Kidney (tissue), 14 donors: Measurements from ENCODE around the gene GOLGA6C. TPM values are rescaled to one million over a fixed set of nuclear protein-coding genes. Genes with fewer than 3 reads are reported as not detected.
A peak's percentile ranks its signal among the peaks of the same experiment; 100 is the strongest.

Source experiments
- DNase-seq, 5 donors: peaks; one replicate each; pipeline ENCODE4 v3.0.0-alpha.2; 2013 to 2020
- FAIRE-seq: peaks from 2 replicates; lab custom pipeline; 2012; peaks lifted over from hg19 to GRCh38; lab: Jason Lieb, UNC
- H3K27ac ChIP-seq, 2 donors: one replicate each; pipeline ENCODE4 v1.7.0; 2013; ENCODE audit warnings: low read depth in 2 of 2, low read length in 2 of 2, inconsistent platforms in 1 of 2
- H3K27me3 ChIP-seq: one replicate; pipeline ENCODE4 v1.7.1; 2013; ENCODE audit warnings: low read length, inconsistent platforms; ENCODE audit not compliant: control insufficient read depth, insufficient read depth
- H3K36me3 ChIP-seq, 3 donors: one replicate each; pipeline versions ENCODE4 v1.7.0 to v1.7.1; 2013; ENCODE audit warnings: low read length in 3 of 3, control low read depth in 1 of 3, inconsistent platforms in 1 of 3; ENCODE audit not compliant: insufficient read depth in 3 of 3, control insufficient read depth in 2 of 3
- H3K4me1 ChIP-seq, 3 donors: one replicate each; pipeline versions ENCODE4 v1.7.0 to v1.7.1; 2013; ENCODE audit warnings: low read length in 3 of 3, inconsistent platforms in 1 of 3, low read depth in 1 of 3; ENCODE audit not compliant: control insufficient read depth in 2 of 3, insufficient read depth in 2 of 3
- H3K4me3 ChIP-seq, 3 donors: one replicate each; pipeline versions ENCODE4 v1.7.0 to v1.8.1; 2013; ENCODE audit warnings: low read length in 3 of 3, control low read depth in 1 of 3, inconsistent platforms in 1 of 3
- H3K9ac ChIP-seq, 3 donors: one replicate each; pipeline versions ENCODE4 v1.7.0 to v1.7.1; 2013; ENCODE audit warnings: low read length in 3 of 3, control low read depth in 1 of 3, inconsistent platforms in 1 of 3
- H3K9me3 ChIP-seq, 3 donors: one replicate each; pipeline versions ENCODE4 v1.7.0 to v1.7.1; 2013; ENCODE audit warnings: low read length in 3 of 3, control low read depth in 1 of 3, inconsistent platforms in 1 of 3; ENCODE audit not compliant: control insufficient read depth in 2 of 3, insufficient read depth in 1 of 3
- CTCF ChIP-seq: IDR thresholded peaks from 3 replicates; pipeline ENCODE4 v1.5.1; 2012; ENCODE audit warnings: mild to moderate bottlenecking, moderate library complexity, borderline replicate concordance; ENCODE audit not compliant: insufficient read depth; ENCODE audit errors: extremely low read depth
- intact Hi-C: fragments of 100-400 bp; cut with DNase I; formaldehyde crosslinking; loops from one replicate; pipeline ENCODE4 v1.11.1; 2022
- polyA plus RNA-seq: library from polyadenylated mRNA; stranded (reverse); fragments of 350-450 nt; fragmentation: Illumina TruSeq; extraction: RNeasy Lipid Tissue Mini Kit (QIAGEN cat#74804); gene quantifications from one replicate; pipeline ENCODE4 v1.2.3, GENCODE V29; 2014; ENCODE audit warnings: low read depth, low replicate concordance; ENCODE audit not compliant: insufficient read depth
- total RNA-seq: library from RNA; stranded (reverse); fragmentation: NEBNext Ultra II Directional; extraction: Animal tissue kit (Norgen Biotek cat#: 25700); gene quantifications from one replicate; pipeline ENCODE4 v1.2.1, GENCODE V29; 2021
- donor health status: control.
- donor health status: control.
- donor health status: control.
- donor health status: control.
- donor health status: control.
- donor health status: DM: yes; HTN: yes; CAD: no.
- donor health status: Normal renal cell carcinoma (clear cell type).

The GOLGA6C gene
- total and polyA plus RNA-seq, 2 donors from 2014 or later: not detected

DNA sequence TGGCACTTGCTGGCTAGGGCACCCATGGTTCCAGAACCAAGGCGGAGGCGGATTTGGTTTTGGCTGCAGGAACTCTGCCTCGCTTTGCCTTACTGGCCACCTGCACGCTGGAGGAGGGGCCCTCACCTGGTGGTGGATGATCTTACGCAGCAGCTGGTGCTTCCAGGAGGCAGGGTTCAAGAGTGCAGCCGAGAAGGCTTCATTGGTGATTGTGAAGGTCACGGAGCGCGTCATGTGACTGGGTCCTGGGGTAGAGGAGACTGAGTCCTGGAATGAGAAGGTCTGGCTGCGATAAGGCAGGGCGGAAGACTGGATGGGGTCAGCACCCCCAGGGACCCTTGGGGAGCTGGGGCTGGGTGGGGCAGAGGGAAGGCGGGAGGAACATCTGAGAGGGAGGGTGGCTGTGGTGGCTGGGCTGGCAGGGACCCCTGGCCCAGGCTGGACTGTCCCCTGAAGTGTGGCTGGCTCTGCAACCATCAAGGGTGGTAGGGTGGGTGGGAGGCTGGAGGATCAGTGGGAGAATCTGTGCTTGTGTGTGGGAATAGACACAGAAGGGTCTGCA, 25.8 kb upstream of the GOLGA6C start:
- TF ChIP-seq CTCF: no peak
- H3K27ac ChIP-seq: no peak overlapping the region
- FAIRE-seq (no peak), DNase-seq (peak in 1 of 5 donors; percentile 60)
- no peak overlapping the region for H3K9ac ChIP-seq
- no peak overlapping the region for H3K4me3 ChIP-seq
- no peaks in the 10 kb centered on the region for H3K36me3 ChIP-seq
- H3K4me1 ChIP-seq: no peaks in the 10 kb centered on the region
- H3K27me3 ChIP-seq: no peaks in the 10 kb centered on the region
- intact Hi-C loops: no loop called here
- H3K9me3 ChIP-seq: no peaks in the 10 kb centered on the region

DNA sequence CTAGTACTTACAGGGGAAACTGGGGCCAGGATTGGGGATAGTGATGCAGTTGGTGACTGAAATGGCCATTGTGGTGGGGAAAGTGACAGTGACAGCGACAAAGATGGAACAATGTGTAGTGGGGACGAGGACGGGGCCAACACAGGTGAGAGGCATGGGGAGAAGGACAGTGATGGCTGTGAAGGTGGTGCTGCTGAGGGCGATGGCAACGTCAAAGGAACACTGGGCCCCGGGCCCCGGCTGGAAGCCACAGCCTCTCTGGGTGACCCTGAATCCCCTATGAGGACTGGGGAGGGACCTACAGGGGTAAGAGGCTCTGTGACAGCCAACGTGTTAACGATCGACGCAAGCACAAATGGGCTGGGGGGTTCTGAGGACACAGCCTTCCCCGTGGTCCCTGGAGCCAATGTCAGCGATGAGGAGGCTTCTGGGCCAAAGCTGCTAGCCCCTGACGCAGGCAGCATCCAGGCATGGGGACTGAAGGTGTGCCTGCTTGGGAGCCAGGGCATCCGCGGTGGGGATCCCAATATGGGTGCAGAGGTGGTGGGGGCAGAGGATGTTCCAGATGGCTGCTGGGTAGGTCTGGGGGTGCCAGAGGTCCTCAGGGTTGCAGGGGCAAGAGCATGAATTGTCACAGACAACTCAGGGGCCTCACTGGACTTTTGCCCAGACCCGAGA, 25.2 kb upstream of the GOLGA6C start:
- H3K4me1 ChIP-seq: no peaks in the 10 kb centered on the region
- H3K27me3 ChIP-seq: no peaks in the 10 kb centered on the region
- no peaks in the 10 kb centered on the region for H3K36me3 ChIP-seq
- H3K9ac ChIP-seq: no peak overlapping the region
- H3K9me3 ChIP-seq: no peaks in the 10 kb centered on the region
- DNase-seq (peak in 1 of 5 donors; percentile 39), FAIRE-seq (no peak)
- no peak overlapping the region for H3K27ac ChIP-seq
- no peak overlapping the region for H3K4me3 ChIP-seq
- no peak for TF ChIP-seq CTCF
- intact Hi-C loops: no loop called here

- no peak overlapping the region for H3K9ac ChIP-seq
- H3K4me3 ChIP-seq: no peak overlapping the region
- H3K4me1 ChIP-seq: no peaks in the 10 kb centered on the region
- DNase-seq: peak in 1 of 5 donors; percentile 50
- intact Hi-C loops: no loop called here
- TF ChIP-seq CTCF: no peak
- no peaks in the 10 kb centered on the region for H3K36me3 ChIP-seq
- no peaks in the 10 kb centered on the region for H3K9me3 ChIP-seq
- H3K27me3 ChIP-seq: no peaks in the 10 kb centered on the region
- no peak for FAIRE-seq
- H3K27ac ChIP-seq: no peak overlapping the region
Measured at GRCh38 chr15:75233504-75234190, 24.5 kb upstream of the GOLGA6C start.
